Adrenal gland (tissue), 12 donors: ENCODE data around the gene RNF227. TPM values are rescaled to one million over a fixed set of nuclear protein-coding genes. Genes with fewer than 3 reads are reported as not detected.

Experiments used
- DNase-seq, 7 donors: peaks; one replicate each; pipeline ENCODE4 v3.0.0-alpha.2; 2019 to 2020
- H3K27ac ChIP-seq, 5 donors: fragments of 200-600 bp; sonication (generic) in 4 of 5; 1 replicate in 3 of 5; 2 replicates in 2 of 5; pipeline versions ENCODE4 v1.5.1 to v1.8.0; 2016 to 2020; ENCODE audit warnings: mild to moderate bottlenecking in 1 of 5
- H3K27me3 ChIP-seq: fragments of 200-600 bp; 2 replicates; pipeline ENCODE4 v1.8.0; 2021
- H3K36me3 ChIP-seq, 2 donors: fragments of 200-600 bp; replicated peaks in 1 of 2; 1 replicate in 1 of 2; 2 replicates in 1 of 2; pipeline versions ENCODE4 v1.5.1 to v1.8.0; 2018 to 2022
- H3K4me1 ChIP-seq, 2 donors: fragments of 200-600 bp; replicated peaks in 1 of 2; 1 replicate in 1 of 2; 2 replicates in 1 of 2; pipeline versions ENCODE4 v1.5.1 to v1.8.0; 2018 to 2021
- H3K4me3 ChIP-seq, 4 donors: fragments of 200-600 bp; sonication (generic) in 3 of 4; one replicate each; pipeline ENCODE4 v1.5.1; 2016 to 2018
- H3K9me3 ChIP-seq, 3 donors: fragments of 200-600 bp; sonication (generic) in 1 of 3; replicated peaks in 1 of 3; 1 replicate in 2 of 3; 2 replicates in 1 of 3; pipeline versions ENCODE4 v1.5.1 to v1.8.0; 2016 to 2021
- CTCF ChIP-seq, 6 experiments: fragments of 450-650 bp in 4 of 6; fragments of 200-600 bp in 2 of 6; sonication (generic) in 1 of 6; IDR thresholded peaks; 1 replicate in 5 of 6; 2 replicates in 1 of 6; pipeline versions ENCODE4 v1.5.1 to v1.8.0; 2016 to 2021; ENCODE audit warnings: antibody characterized with exemption in 6 of 6, mild to moderate bottlenecking in 2 of 6, moderate library complexity in 1 of 6
- POLR2A ChIP-seq, 2 donors: fragments of 450-650 bp; IDR thresholded peaks; one replicate each; pipeline ENCODE4 v1.6.1; 2017; ENCODE audit warnings: antibody characterized with exemption in 2 of 2, mild to moderate bottlenecking in 2 of 2, moderate library complexity in 1 of 2
- WGBS, 4 donors: extraction: QIAGEN DNeasy Blood & Tissue Kit in 2 of 4; methylation state at CpG; one replicate each; pipeline versions ENCODE4 v1.1.5 to v1.1.7; 2013 to 2017; 5-methylcytosine and 5-hydroxymethylcytosine counted together
- intact Hi-C, 2 donors: fragments of 100-400 bp; cut with DNase I; formaldehyde crosslinking; loops; one replicate each; pipeline versions ENCODE4 v1.14.1 to v1.15.0; 2022 to 2023
- polyA plus RNA-seq, 3 donors: library from polyadenylated mRNA; stranded (reverse); fragments of 200-250 nt in 2 of 3; fragments of 350-450 nt in 1 of 3; fragmentation: Illumina TruSeq in 1 of 3; extraction: RNeasy Lipid Tissue Mini Kit (QIAGEN cat#74804) in 1 of 3; gene quantifications; one replicate each; pipeline ENCODE4 v1.2.3, GENCODE V29; 2013 to 2014
- total RNA-seq, 9 donors: library from RNA; depleted of rRNA in 4 of 9; stranded (reverse); fragments of >200 nt in 4 of 9; fragments of 120-200 nt in 1 of 9; fragmentation: NEBNext Ultra II Directional in 1 of 9; extraction: Animal tissue kit (Norgen Biotek cat#: 25700) in 1 of 9; gene quantifications; one replicate each; pipeline versions ENCODE4 v1.1.0 to v1.2.4, GENCODE V29; 2013 to 2023
- donor health status: healthy with polysubstance abuse.
- donor health status: Bipolar disorder and iron deficiency.
- donor health status: DM: yes; HTN: yes; CAD: no.
- donor health status: DM: no; HTN: no; CAD: no.
- donor health status: DM: no; HTN: no; CAD: no.
- donor health status: DM: yes; HTN: yes; CAD: no.

The RNF227 gene
- total and polyA plus RNA-seq, 12 donors, result 1.1 to 17.3 (median 3.0) TPM

DNA sequence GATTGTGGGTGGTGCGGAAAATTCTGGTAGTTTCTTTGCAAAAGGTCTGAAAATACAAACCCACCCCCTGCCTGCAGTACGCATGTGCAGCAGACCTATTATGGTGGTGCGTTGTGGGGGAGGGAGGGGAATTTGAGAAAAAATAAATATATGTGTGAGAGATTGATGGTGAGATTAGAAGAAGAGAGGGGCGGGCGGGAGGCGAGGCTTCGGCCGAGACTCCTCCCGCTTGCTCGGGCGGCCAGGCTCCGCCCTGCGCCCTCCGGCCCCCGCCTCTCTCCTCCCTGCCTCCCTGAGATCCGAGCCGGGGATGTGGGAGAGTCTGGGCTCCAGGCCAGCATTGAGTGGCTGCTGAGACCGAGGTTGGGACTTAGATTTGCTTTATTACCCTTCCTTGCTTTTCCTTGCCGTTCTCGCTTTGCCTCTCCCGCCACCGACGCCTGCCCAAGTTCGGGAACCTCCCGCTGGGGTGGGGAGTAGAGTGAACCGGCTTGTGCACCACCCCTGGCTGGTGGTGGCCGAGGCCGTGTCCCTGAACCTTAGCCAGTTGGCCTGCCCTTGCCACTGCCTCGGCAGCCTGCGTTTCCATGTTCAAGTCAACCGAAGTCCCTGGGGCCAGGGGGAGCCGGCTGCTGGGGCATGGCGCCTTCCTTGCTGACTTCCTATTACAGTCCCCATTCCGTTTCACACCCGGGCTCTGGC is 28.5 kb downstream of the RNF227 start:
- 0 to 2% (median 1%) methylated on average over 19 to 35 of the region's 35 CpGs for WGBS, 4 donors
- intact Hi-C loops, result no loop called here
- peaks cover 0 to 20% of the 10 kb centered on the region in 2 donors for H3K36me3 ChIP-seq

DNA sequence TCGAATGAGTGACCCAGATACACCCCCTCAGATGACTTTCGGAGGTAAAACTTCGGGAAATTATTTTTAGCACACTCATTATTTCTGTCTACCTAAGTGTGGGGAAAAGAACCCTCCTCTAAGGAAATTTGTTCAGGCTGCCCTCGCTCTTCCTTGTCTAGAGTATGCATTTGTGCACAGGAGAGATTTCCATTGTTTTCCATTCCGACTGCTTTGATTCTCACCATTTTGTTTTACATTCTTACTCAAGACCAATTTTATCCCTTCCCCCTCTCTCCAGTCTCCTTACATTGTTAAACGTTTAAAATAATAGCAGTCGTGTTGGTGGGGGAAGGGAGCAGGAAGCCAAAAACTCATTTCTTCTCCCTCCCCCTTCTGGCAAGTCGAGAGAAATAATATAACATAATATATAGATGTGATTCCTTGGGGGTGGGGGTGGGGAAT is 29.0 kb downstream of the RNF227 start:
- Histone ChIP-seq H3K36me3 (peaks cover 0 to 18% of the 10 kb centered on the region in 2 donors), H3K4me3 (peak overlapping the region in 1 of 4 donors; percentile 97), H3K9me3 (no peaks in the 10 kb centered on the region), H3K27ac (peak overlapping the region; percentile 35 to 93 (median 90)), H3K4me1 (peaks cover 38 to 55% of the 10 kb centered on the region in 2 donors), H3K27me3 (no peaks in the 10 kb centered on the region)
- 1 to 2% (median 2%) methylated on average over 8 of the region's 8 CpGs for WGBS, 4 donors
- intact Hi-C loops, result no loop called here
- TF ChIP-seq CTCF (IDR thresholded peaks at IDR 0.05) (peak in 2 of 6 experiments; percentile 10 to 30), POLR2A (IDR thresholded peaks at IDR 0.05) (no peak)
- no peak for DNase-seq

More for the DNA sequence above, 28.5 kb downstream of the RNF227 start:
- peak overlapping the region; percentile 81 to 93 (median 90) for H3K27ac ChIP-seq
- peak in 1 of 2 donors; percentile 81 for TF ChIP-seq POLR2A (IDR thresholded peaks at IDR 0.05)
- no peak for TF ChIP-seq CTCF (IDR thresholded peaks at IDR 0.05)
- no peaks in the 10 kb centered on the region for H3K27me3 ChIP-seq
- DNase-seq, result peak; percentile 91 to 97 (median 95)
- peaks cover 38 to 50% of the 10 kb centered on the region in 2 donors for H3K4me1 ChIP-seq
- H3K4me3 ChIP-seq, result peak overlapping the region in 3 of 4 donors; percentile 29 to 97 (median 38)
- H3K9me3 ChIP-seq, result no peaks in the 10 kb centered on the region

DNA sequence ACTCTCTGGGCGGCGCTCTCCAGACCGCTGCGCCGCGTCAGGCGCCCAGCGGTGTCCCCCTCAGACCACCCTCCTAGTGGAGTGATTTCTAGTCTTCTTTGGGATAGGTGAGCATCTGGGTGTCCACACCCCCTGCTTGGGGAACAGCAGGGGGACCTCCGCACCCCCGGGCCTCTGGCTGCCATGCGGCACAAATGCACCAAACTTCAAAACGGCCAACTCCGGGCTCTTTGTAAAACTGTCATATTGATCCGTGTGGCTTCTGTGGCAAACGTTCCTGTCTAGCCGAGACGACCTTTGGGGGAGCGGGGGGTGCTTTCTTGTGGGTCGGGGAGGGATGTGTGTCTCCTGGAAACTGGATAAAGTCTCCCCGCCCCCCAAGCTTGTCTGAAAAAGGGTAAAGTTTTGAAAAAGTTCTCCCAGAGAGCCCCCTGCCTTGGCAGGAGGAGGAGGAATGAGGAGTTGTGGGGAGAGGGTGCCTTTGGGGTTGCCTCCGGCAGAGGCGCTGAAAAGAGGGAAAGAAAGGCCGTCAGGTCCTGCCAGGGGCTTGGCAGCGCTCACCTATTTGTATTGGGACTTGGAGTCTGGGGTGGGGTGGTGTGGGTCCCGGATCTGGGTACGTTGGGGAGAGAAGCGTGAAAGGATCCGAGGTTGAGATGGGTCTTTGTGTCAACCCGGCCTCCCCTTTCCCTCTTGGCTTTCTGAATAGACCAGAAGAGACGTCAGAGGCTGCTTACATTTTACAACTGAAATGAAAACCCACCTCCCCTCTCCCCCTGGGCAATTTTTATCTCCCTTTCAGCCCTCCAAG is 29.7 kb downstream of the RNF227 start:
- TF ChIP-seq CTCF (IDR thresholded peaks at IDR 0.05) (no peak), POLR2A (IDR thresholded peaks at IDR 0.05) (peak in 1 of 2 donors; percentile 13)
- peak; percentile 26 to 69 (median 46) for DNase-seq

More for the DNA sequence above, 29.7 kb downstream of the RNF227 start:
- Histone ChIP-seq H3K4me1 (peaks cover 38 to 61% of the 10 kb centered on the region in 2 donors), H3K36me3 (peaks cover 0 to 12% of the 10 kb centered on the region in 2 donors), H3K9me3 (no peaks in the 10 kb centered on the region), H3K27ac (peak overlapping the region; percentile 35 to 93 (median 90)), H3K27me3 (no peaks in the 10 kb centered on the region), H3K4me3 (peak overlapping the region in 3 of 4 donors; percentile 13 to 97 (median 89))
- WGBS, 4 donors, result 1% methylated on average over 23 to 30 of the region's 30 CpGs
- intact Hi-C loops, result no loop called here
